Stomach smooth muscle (tissue), 2 donors: ENCODE measurements around the gene DACT2.

Experiments used
- H3K27ac ChIP-seq: one replicate; pipeline ENCODE4 v1.7.0; 2013; ENCODE audit warnings: mild to moderate bottlenecking, low read length, inconsistent platforms
- H3K27me3 ChIP-seq, 2 donors: one replicate each; pipeline ENCODE4 v1.7.0; 2013; ENCODE audit warnings: low read length in 2 of 2; ENCODE audit not compliant: insufficient read depth in 2 of 2, control insufficient read depth in 1 of 2
- H3K36me3 ChIP-seq, 2 donors: one replicate each; pipeline ENCODE4 v1.7.0; 2013; ENCODE audit warnings: low read length in 2 of 2; ENCODE audit not compliant: control insufficient read depth in 2 of 2, insufficient read depth in 2 of 2
- H3K4me1 ChIP-seq: one replicate; pipeline ENCODE4 v1.7.0; 2013; ENCODE audit warnings: low read length; ENCODE audit not compliant: control insufficient read depth, insufficient read depth
- H3K4me3 ChIP-seq, 2 donors: one replicate each; pipeline ENCODE4 v1.7.0; 2013; ENCODE audit warnings: low read length in 2 of 2
- H3K9ac ChIP-seq, 2 donors: one replicate each; pipeline ENCODE4 v1.7.0; 2013; ENCODE audit warnings: low read length in 2 of 2, mild to moderate bottlenecking in 1 of 2
- H3K9me3 ChIP-seq, 2 donors: one replicate each; pipeline ENCODE4 v1.7.0; 2013; ENCODE audit warnings: low read length in 2 of 2; ENCODE audit not compliant: control insufficient read depth in 2 of 2
- donor health status: healthy.
- donor health status: Pancreatic carcinoma.

DACT2 gene

DNA sequence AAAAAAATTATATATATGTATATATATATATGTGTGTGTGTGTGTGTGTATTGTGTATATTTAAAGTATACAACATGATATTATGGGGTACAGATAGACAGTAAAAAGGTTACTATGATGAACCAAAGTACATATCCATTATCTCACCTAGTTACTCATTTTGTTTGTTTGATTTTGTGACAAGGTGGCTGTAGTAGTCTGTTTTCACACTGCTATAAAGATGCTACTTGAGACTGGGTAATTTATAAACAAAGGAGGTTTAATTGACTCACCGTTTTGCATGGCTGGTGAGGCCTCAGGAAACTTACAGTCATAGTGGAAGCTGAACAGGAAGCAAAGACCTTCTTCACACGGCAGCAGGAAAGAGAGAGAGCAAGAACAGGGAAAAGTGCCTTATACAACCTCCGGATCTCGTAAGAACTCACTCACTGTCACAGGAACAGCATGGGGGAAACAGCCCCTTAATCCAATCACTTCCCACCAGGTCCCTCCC is 30.2 kb upstream of the DACT2 start:
- H3K9ac ChIP-seq: no peak overlapping the region
- H3K4me1 ChIP-seq: no peaks in the 10 kb centered on the region
- H3K4me3 ChIP-seq: no peak overlapping the region

DNA sequence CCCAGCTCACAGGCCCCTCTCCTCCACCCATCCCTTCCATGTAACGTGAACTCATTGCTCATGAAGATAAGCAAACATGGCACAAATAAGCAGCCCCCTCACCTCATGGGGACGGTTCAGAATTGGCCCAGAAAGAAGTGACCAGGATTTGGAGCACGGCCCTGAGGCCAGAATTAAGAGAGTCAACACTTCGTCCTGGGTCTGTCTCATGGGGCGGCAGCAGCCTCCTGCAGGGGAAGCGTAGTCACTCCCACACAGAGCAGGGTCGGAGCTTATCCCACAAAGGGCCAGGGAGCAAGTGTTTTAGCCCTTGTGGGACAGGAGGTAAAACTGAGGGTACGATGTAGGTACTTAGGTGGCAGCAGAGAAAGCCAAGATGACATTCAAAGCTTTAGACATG is 28.6 kb upstream of the DACT2 start:
- H3K27me3 ChIP-seq: peaks cover 0 to 5% of the 10 kb centered on the region in 2 donors
- peaks cover 0 to 3% of the 10 kb centered on the region in 2 donors for H3K9me3 ChIP-seq
- H3K36me3 ChIP-seq: no peaks in the 10 kb centered on the region
- H3K9ac ChIP-seq: no peak overlapping the region
- H3K4me3 ChIP-seq: no peak overlapping the region
- H3K27ac ChIP-seq: no peak overlapping the region
- H3K4me1 ChIP-seq: no peaks in the 10 kb centered on the region

More for the DNA sequence above, 30.2 kb upstream of the DACT2 start:
- Histone ChIP-seq H3K27ac (no peak overlapping the region), H3K36me3 (no peaks in the 10 kb centered on the region), H3K9me3 (peaks cover 0 to 3% of the 10 kb centered on the region in 2 donors), H3K27me3 (peaks cover 0 to 2% of the 10 kb centered on the region in 2 donors)

- Histone ChIP-seq H3K9me3 (peaks cover 0 to 3% of the 10 kb centered on the region in 2 donors), H3K4me3 (no peak overlapping the region), H3K27me3 (peaks cover 0 to 5% of the 10 kb centered on the region in 2 donors), H3K36me3 (no peaks in the 10 kb centered on the region), H3K4me1 (no peaks in the 10 kb centered on the region), H3K9ac (no peak overlapping the region), H3K27ac (no peak overlapping the region)
Observed at GRCh38 chr6:168347615-168348014, 28.0 kb upstream of the DACT2 start.

GRCh38 chr6:168347053-168347452 is 27.5 kb upstream of the DACT2 start:
- Histone ChIP-seq H3K27me3 (peaks cover 0 to 5% of the 10 kb centered on the region in 2 donors), H3K27ac (no peak overlapping the region), H3K4me3 (no peak overlapping the region), H3K9me3 (peaks cover 0 to under 1% of the 10 kb centered on the region in 2 donors), H3K4me1 (no peaks in the 10 kb centered on the region), H3K9ac (no peak overlapping the region), H3K36me3 (no peaks in the 10 kb centered on the region)

- no peaks in the 10 kb centered on the region for H3K9me3 ChIP-seq
- H3K36me3 ChIP-seq: no peaks in the 10 kb centered on the region
- no peak overlapping the region for H3K9ac ChIP-seq
- no peak overlapping the region for H3K4me3 ChIP-seq
- H3K27ac ChIP-seq: no peak overlapping the region
- H3K4me1 ChIP-seq: no peaks in the 10 kb centered on the region
- peaks cover 0 to 5% of the 10 kb centered on the region in 2 donors for H3K27me3 ChIP-seq
Observed at GRCh38 chr6:168345896-168346754, 26.5 kb upstream of the DACT2 start.

DNA sequence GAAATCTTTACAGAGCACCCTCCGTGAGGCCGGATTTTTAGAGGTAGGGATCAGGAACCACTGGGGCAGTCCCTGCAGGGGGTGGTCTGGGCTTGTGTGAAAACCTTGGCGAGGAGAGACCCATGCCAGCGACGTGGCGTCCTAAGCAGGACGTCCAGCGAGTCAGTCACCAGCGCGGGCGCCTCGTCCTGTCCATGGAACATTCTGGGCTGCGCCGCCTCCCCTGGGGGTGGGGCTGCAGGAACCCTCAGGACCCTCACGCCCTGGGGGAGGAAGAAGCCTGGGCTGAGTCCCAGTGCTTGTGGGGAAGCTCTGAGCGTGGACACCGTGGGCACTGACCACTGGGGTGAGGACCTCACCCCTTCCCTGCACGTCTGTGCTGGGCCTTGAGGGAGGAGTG is 25.7 kb upstream of the DACT2 start:
- H3K27ac ChIP-seq: no peak overlapping the region
- H3K4me3 ChIP-seq: no peak overlapping the region
- no peaks in the 10 kb centered on the region for H3K9me3 ChIP-seq
- no peaks in the 10 kb centered on the region for H3K4me1 ChIP-seq
- no peaks in the 10 kb centered on the region for H3K36me3 ChIP-seq
- no peak overlapping the region for H3K9ac ChIP-seq
- peaks cover 0 to 6% of the 10 kb centered on the region in 2 donors for H3K27me3 ChIP-seq

- Histone ChIP-seq H3K4me3 (no peak overlapping the region), H3K27me3 (peaks cover 0 to 6% of the 10 kb centered on the region in 2 donors), H3K36me3 (no peaks in the 10 kb centered on the region), H3K27ac (no peak overlapping the region), H3K9me3 (no peaks in the 10 kb centered on the region), H3K9ac (no peak overlapping the region), H3K4me1 (no peaks in the 10 kb centered on the region)
Observed at GRCh38 chr6:168344338-168344737, 24.8 kb upstream of the DACT2 start.

GRCh38 chr6:168343239-168344150 is 23.9 kb upstream of the DACT2 start:
- Histone ChIP-seq H3K9me3 (no peaks in the 10 kb centered on the region), H3K36me3 (no peaks in the 10 kb centered on the region), H3K9ac (no peak overlapping the region), H3K4me3 (no peak overlapping the region), H3K27me3 (peaks cover 0 to 6% of the 10 kb centered on the region in 2 donors), H3K27ac (no peak overlapping the region), H3K4me1 (no peaks in the 10 kb centered on the region)

DNA sequence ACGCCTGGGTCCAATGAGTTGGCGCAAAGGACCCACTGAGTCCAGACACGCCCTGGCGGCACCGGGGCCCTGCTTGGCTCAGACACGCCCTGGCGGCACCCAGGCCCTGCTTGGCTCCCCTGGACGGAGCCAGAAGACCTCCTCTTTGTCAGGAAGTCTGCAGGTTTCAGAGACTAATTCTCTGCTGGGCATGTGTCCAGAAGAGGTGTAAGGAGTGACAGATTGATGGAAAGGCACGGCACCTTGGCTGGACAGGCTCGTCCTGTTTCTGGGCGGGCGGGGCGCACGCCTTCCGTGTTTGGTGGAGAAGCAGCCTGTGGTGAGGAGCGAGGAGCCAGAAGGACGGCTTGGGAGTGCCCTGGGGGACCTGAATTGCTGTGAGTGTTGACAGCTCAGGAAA is 23.1 kb upstream of the DACT2 start:
- Histone ChIP-seq H3K4me1 (no peaks in the 10 kb centered on the region), H3K36me3 (no peaks in the 10 kb centered on the region), H3K27ac (no peak overlapping the region)

DNA sequence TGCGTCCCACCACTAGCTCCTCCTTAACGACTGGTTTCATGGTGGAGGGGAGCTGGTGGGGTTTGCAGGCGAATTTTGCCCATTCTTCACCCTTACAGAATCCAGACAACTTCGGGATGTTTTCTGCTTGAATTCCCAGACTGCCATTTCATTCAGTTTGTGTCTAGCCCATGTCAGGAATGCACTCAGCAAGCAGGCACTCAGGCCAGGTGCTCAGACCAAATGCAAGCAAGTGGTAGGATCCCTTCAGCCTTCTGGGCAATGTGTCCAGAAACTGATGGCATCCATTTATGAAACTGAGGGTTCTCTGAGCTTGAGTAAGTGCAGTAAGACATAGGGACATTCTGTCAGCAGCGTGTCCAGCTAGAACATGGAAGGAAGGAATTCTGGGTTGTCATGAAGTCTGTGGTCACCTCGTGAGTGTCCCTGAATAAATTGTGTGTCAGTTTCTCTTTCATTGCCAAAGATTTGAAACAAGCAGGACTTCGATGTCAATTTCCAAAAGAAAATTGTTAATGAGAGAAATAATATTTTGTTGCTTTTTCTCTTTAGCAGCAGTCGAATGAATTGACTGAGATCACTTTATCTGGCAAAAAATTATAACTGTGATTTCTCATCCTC is 21.8 kb upstream of the DACT2 start:
- H3K4me3 ChIP-seq: no peak overlapping the region
- no peak overlapping the region for H3K27ac ChIP-seq
- H3K4me1 ChIP-seq: no peaks in the 10 kb centered on the region
- H3K36me3 ChIP-seq: no peaks in the 10 kb centered on the region
- peaks cover 0 to 9% of the 10 kb centered on the region in 2 donors for H3K27me3 ChIP-seq
- H3K9me3 ChIP-seq: no peaks in the 10 kb centered on the region
- no peak overlapping the region for H3K9ac ChIP-seq

More for the DNA sequence above, 23.1 kb upstream of the DACT2 start:
- Histone ChIP-seq H3K9me3 (no peaks in the 10 kb centered on the region), H3K9ac (no peak overlapping the region), H3K27me3 (peaks cover 0 to 6% of the 10 kb centered on the region in 2 donors), H3K4me3 (no peak overlapping the region)
